A549 (cell line): ENCODE results near the gene DENND5A. TPM values are rescaled to one million over a fixed set of nuclear protein-coding genes. Genes with fewer than 3 reads are reported as not detected.

Experiments
- ATAC-seq, 2 experiments: fragments of 200-7000 bp in 1 of 2; fragments of >200 bp in 1 of 2; cut with Nextera tagmentation in 1 of 2; cut with Tn5 transposase in 1 of 2; 3 replicates each; pipeline versions ENCODE4 v1.8.0 to v1.9.1; 2018 to 2020; ENCODE audit warnings: mild to moderate bottlenecking in 1 of 2, moderate library complexity in 1 of 2
- CTCF ChIA-PET: fragments of 300-600 bp; sonication (Branson Sonifier 250); formaldehyde crosslinking; extraction: SDS; loops from one replicate; lab custom pipeline; 2021; ENCODE audit warnings: antibody characterized with exemption, inconsistent platforms; lab: Yijun Ruan, JAX
- POLR2A ChIA-PET: fragments of 350-600 bp; formaldehyde crosslinking; extraction: SDS; loops from one replicate; lab custom pipeline; 2021; ENCODE audit warnings: antibody characterized with exemption, inconsistent platforms; lab: Yijun Ruan, JAX
- DNase-seq, 2 experiments: peaks; one replicate each; pipeline versions ENCODE4 v3.0.0 to v3.0.0-alpha.2; 2011 to 2016; ENCODE audit warnings: low read depth in 1 of 2, low spot score in 1 of 2
- FAIRE-seq: peaks from 2 replicates; lab custom pipeline; 2011; peaks lifted over from hg19 to GRCh38; lab: Jason Lieb, UNC
- H3K27ac ChIP-seq, 2 experiments: fragments of >200 bp; sonication (Bioruptor Twin); formaldehyde crosslinking; 3 replicates each; pipeline ENCODE4 v1.5.1; 2016 to 2017
- H3K4me1 ChIP-seq: fragments of >200 bp; sonication (Bioruptor Twin); formaldehyde crosslinking; 3 replicates; pipeline ENCODE4 v1.6.1; 2016
- H3K4me2 ChIP-seq: fragments of >200 bp; sonication (Bioruptor Twin); formaldehyde crosslinking; 3 replicates; pipeline ENCODE4 v1.6.1; 2016
- H3K4me3 ChIP-seq: fragments of >200 bp; sonication (Bioruptor Twin); formaldehyde crosslinking; 3 replicates; pipeline ENCODE4 v1.5.1; 2016
- H3K9me3 ChIP-seq: fragments of >200 bp; sonication (Bioruptor Twin); formaldehyde crosslinking; 3 replicates; pipeline ENCODE4 v1.6.1; 2016
- BHLHE40 ChIP-seq: IDR thresholded peaks from 2 replicates; pipeline ENCODE4 v1.6.1; 2012; ENCODE audit warnings: low read depth, low read length, inconsistent platforms
- CBX8 ChIP-seq: fragments of 200-600 bp; sonication (generic); IDR thresholded peaks from 2 replicates; pipeline ENCODE4 v1.6.1; 2016
- EHMT2 ChIP-seq: fragments of 200-600 bp; sonication (generic); IDR thresholded peaks from 2 replicates; pipeline ENCODE4 v1.6.1; 2016; ENCODE audit warnings: antibody characterized with exemption, low read depth, mild to moderate bottlenecking, moderate library complexity
- FOSB ChIP-seq: fragments of 250-450 bp; sonication (Bioruptor Pico); IDR thresholded peaks from 2 replicates; pipeline ENCODE4 v1.5.0; 2020; ENCODE audit warnings: mild to moderate bottlenecking, moderate library complexity
- FOSL2 ChIP-seq, 2 experiments: fragments of 450-650 bp in 1 of 2; fragments of >200 bp in 1 of 2; sonication (Bioruptor Twin) in 1 of 2; formaldehyde crosslinking; IDR thresholded peaks; 2 replicates each; pipeline versions ENCODE4 v1.5.0 to v1.6.1; 2016 to 2020; ENCODE audit warnings: mild to moderate bottlenecking in 1 of 2, moderate library complexity in 1 of 2
- FOXS1 ChIP-seq: fragments of 250-450 bp; sonication (Bioruptor Pico); IDR thresholded peaks from 2 replicates; pipeline ENCODE4 v1.5.0; 2020; ENCODE audit warnings: mild to moderate bottlenecking, moderate library complexity
- GATA3 ChIP-seq: IDR thresholded peaks from 2 replicates; pipeline ENCODE4 v1.6.1; 2012; ENCODE audit warnings: borderline replicate concordance
- HDAC2 ChIP-seq: fragments of 200-600 bp; sonication (generic); IDR thresholded peaks from 2 replicates; pipeline ENCODE4 v1.6.1; 2016
- HOXA7 ChIP-seq: fragments of 250-450 bp; sonication (Bioruptor Pico); IDR thresholded peaks from 2 replicates; pipeline ENCODE4 v1.5.0; 2020; ENCODE audit warnings: mild to moderate bottlenecking, moderate library complexity
- HOXB5 ChIP-seq: fragments of 250-450 bp; sonication (Bioruptor Pico); IDR thresholded peaks from 2 replicates; pipeline ENCODE4 v1.5.0; 2020; ENCODE audit warnings: mild to moderate bottlenecking, moderate library complexity
- KDM5A ChIP-seq: fragments of 200-600 bp; sonication (generic); IDR thresholded peaks from 2 replicates; pipeline ENCODE4 v1.6.1; 2016; ENCODE audit warnings: antibody characterized with exemption, mild to moderate bottlenecking
- MAFK ChIP-seq: fragments of 450-650 bp; IDR thresholded peaks from 2 replicates; pipeline ENCODE4 v1.6.1; 2014; ENCODE audit not compliant: partially characterized antibody
- MAZ ChIP-seq: fragments of 150-350 bp; IDR thresholded peaks from 2 replicates; pipeline ENCODE4 v1.6.1; 2014; ENCODE audit warnings: antibody characterized with exemption, low read depth, low read length, borderline replicate concordance
- MYC ChIP-seq: IDR thresholded peaks from 2 replicates; pipeline ENCODE4 v1.6.1; 2012; ENCODE audit warnings: mild to moderate bottlenecking, inconsistent platforms, low read length, improper control_type of control experiment, borderline replicate concordance
- NFE2L2 ChIP-seq: fragments of 150-350 bp; conservative IDR thresholded peaks from 2 replicates; pipeline ENCODE4 v1.6.1; 2014; ENCODE audit warnings: low read length
- NPAS2 ChIP-seq: fragments of 250-450 bp; sonication (Bioruptor Pico); IDR thresholded peaks from 2 replicates; pipeline ENCODE4 v1.8.0; 2022; ENCODE audit warnings: mild to moderate bottlenecking, moderate library complexity, borderline replicate concordance
- POLR2AphosphoS2 ChIP-seq: conservative IDR thresholded peaks from 2 replicates; pipeline ENCODE4 v1.6.1; 2012; ENCODE audit warnings: low read length, improper control_type of control experiment, inconsistent platforms
- RAD21 ChIP-seq, 2 experiments: fragments of >200 bp in 1 of 2; sonication (Bioruptor Twin) in 1 of 2; formaldehyde crosslinking in 1 of 2; IDR thresholded peaks in 1 of 2; conservative IDR thresholded peaks in 1 of 2; 2 replicates in 1 of 2; 3 replicates in 1 of 2; pipeline ENCODE4 v1.6.1; 2012 to 2018; ENCODE audit warnings: inconsistent platforms in 1 of 2
- RNF2 ChIP-seq: fragments of 200-600 bp; sonication (generic); IDR thresholded peaks from 2 replicates; pipeline ENCODE4 v1.6.1; 2016; ENCODE audit warnings: low read depth, mild to moderate bottlenecking, antibody characterized with exemption, moderate library complexity, borderline replicate concordance
- SMC3 ChIP-seq: fragments of >200 bp; sonication (Bioruptor Twin); formaldehyde crosslinking; IDR thresholded peaks from 3 replicates; pipeline ENCODE4 v1.6.1; 2018; ENCODE audit warnings: inconsistent platforms
- SREBF2 ChIP-seq: fragments of 450-650 bp; IDR thresholded peaks from 2 replicates; pipeline ENCODE4 v1.6.1; 2014; ENCODE audit warnings: mild to moderate bottlenecking, moderate library complexity
- TP53 ChIP-seq: fragments of 250-450 bp; sonication (Bioruptor Pico); IDR thresholded peaks from 2 replicates; pipeline ENCODE4 v1.5.0; 2021; ENCODE audit warnings: mild to moderate bottlenecking, moderate library complexity
- WGBS: methylation state at CpG from one replicate; pipeline ENCODE4 v1.1.6; 2017; ENCODE audit errors: missing lambda C conversion rate; 5-methylcytosine and 5-hydroxymethylcytosine counted together
- polyA plus RNA-seq, 4 experiments: library from polyadenylated mRNA; depleted of rRNA in 3 of 4; stranded (reverse); fragments of >200 nt; fragmentation: RNase III in 1 of 4; extraction: RNeasy Plus Mini Kit Qiagen cat#74134 plus additional on column Dnase treatment in 1 of 4; gene quantifications; 2 replicates in 3 of 4; 3 replicates in 1 of 4; pipeline ENCODE4 v1.2.3, GENCODE V29; 2011 to 2017
- TF ChIP-seq, protein P1 (sequence below): IDR thresholded peaks from 2 replicates; pipeline ENCODE4 v1.6.1; 2012
- TF ChIP-seq, protein P2 (sequence below): fragments of 150-350 bp; IDR thresholded peaks from 2 replicates; pipeline ENCODE4 v1.6.1; 2014; ENCODE audit warnings: low read depth, mild to moderate bottlenecking, low read length
- TF ChIP-seq, protein P3 (sequence below): fragments of 250-450 bp; sonication (Bioruptor Pico); IDR thresholded peaks from 2 replicates; pipeline ENCODE4 v1.5.0; 2020; ENCODE audit warnings: low read depth, mild to moderate bottlenecking, moderate library complexity

DENND5A gene
- polyA plus RNA-seq, 2 of the 4 experiments (the other 2 are of a cell fraction) = 36.6 to 88.7 TPM

DNA sequence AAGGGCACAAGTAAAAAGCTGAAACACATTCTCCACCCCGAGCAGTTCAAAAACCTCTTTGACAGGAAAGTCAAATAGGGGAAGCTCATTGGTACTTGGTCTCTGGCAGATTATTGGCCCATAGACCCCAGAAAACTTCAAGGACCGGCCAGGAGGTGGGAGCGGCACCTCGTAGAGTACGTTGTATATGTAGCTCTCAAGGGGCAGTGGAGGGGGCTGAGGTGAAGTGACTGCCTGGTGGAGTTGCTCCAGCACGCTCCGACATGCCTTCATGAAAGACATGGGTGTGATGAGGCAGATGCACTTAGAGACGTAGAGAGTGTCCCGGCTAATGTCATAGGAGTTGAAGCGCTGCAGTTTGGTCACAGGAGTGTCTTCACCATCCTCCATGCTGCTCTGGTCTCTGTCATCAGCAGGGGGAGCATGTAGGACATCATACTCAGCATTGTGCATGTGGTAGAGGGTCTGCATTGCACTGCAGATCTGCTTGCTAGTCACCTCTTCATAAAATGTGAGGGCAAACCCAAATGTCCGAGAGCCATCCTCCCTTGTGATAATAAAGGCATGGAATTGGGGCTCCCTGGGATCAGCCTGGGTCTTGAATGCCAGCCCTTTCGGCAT, 61.3 kb downstream of the DENND5A start:
- CTCF ChIA-PET = interaction anchor here (0.8 to 1.9 kb wide), 2 partner anchors 15 to 18 kb away, joined by 3 to 5 read pairs; no protein-coding TSS in a partner anchor
- POLR2A ChIA-PET = no interaction called here
- TF ChIP-seq RAD21 (conservative IDR thresholded peaks at IDR 0.05 in 1 of 2, IDR thresholded peaks at IDR 0.05 in 1 of 2) = 0 out of 5 replicates have a peak, but pooled peaks of 1 of the 2 experiments have one; percentile 37
- TF ChIP-seq, protein P1, sequence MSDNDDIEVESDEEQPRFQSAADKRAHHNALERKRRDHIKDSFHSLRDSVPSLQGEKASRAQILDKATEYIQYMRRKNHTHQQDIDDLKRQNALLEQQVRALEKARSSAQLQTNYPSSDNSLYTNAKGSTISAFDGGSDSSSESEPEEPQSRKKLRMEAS = no peak
- peak in 1 of 2 experiments; percentile 14 for DNase-seq
- Histone ChIP-seq H3K4me2 (no peak overlapping the region), H3K4me1 (peaks cover 2% of the 10 kb centered on the region; the same call in 1 of the 3 replicates), H3K27ac (no peak overlapping the region), H3K9me3 (no peaks in the 10 kb centered on the region), H3K4me3 (no peak overlapping the region)
- FAIRE-seq = no peak
- peak; percentile 56 to 71; a peak in 4 of 6 replicates for ATAC-seq
- WGBS = 93% methylated on average over 12 of the region's 12 CpGs

DNA sequence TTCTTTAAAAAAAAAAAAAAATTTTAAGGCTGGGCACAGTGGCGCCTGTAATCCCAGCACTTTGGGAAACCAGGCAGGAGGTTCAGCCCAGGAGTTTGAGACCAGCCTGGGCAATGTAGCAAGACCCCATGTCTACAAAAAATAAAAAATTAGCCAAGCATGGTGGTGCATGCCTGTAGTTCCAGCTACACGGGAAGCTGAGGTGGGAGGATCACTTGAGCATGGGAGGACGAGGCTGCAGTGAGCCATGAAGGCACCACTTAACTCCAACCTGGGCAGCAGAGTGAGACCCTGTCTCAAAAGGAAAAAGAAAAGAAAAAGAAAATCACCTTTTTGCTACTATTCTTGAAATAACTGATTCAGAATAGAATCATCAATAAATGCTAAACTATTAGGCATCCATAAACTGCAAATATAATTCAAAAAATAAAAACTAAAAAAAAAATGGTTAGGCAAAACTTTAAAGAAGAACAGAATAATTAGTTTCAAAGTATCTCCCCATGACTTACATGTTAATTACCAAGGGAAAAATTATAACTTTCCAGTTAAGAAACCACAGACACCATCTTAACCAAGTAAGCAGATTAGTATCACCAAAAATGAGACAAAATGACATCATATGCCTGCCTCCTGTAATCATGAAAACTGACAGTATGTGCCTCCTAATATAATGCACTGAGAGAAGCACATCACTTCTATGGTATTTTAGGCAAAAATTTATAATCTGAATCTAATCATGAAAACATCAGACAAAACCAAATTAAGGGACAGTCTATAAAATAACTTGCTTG, 63.6 kb downstream of the DENND5A start:
- 90% methylated on average over 3 of the region's 3 CpGs for WGBS
- POLR2A ChIA-PET = no interaction called here
- H3K9me3 ChIP-seq = no peaks in the 10 kb centered on the region

DNA sequence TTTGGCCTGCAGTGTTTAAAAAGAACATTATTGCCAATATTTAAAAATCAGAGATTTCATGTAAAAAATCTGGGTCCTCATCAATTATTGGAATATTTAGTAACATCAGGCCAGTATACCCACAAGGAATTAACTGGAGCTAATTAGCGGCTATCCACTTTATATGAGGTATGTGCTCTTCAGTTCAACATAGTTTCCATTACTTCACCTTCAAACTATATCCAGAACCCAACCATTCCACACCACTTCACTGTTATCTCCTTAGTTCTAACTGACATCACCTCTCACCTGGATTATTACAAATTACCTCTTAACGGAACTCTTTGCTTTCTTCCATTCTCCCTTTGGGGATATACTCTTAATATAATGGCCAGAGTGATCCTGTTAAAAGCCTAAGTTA, 64.7 kb downstream of the DENND5A start:
- no peak overlapping the region for H3K4me2 ChIP-seq
- H3K9me3 ChIP-seq = no peaks in the 10 kb centered on the region
- ChIA-PET POLR2A (no interaction called here), CTCF (interaction anchor here (0.6 to 1.0 kb wide), 2 partner anchors 32 to 298 kb away, joined by 3 read pairs; no protein-coding TSS in a partner anchor)
- DNase-seq (no peak), FAIRE-seq (no peak), ATAC-seq (no peak)
- no peaks in the 10 kb centered on the region for H3K4me1 ChIP-seq
- no peak overlapping the region for H3K4me3 ChIP-seq
- no peak overlapping the region for H3K27ac ChIP-seq
- WGBS = 98% methylated on average over 2 of the region's 2 CpGs
- TF ChIP-seq, protein P2, sequence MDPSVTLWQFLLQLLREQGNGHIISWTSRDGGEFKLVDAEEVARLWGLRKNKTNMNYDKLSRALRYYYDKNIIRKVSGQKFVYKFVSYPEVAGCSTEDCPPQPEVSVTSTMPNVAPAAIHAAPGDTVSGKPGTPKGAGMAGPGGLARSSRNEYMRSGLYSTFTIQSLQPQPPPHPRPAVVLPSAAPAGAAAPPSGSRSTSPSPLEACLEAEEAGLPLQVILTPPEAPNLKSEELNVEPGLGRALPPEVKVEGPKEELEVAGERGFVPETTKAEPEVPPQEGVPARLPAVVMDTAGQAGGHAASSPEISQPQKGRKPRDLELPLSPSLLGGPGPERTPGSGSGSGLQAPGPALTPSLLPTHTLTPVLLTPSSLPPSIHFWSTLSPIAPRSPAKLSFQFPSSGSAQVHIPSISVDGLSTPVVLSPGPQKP = no peak
- TF ChIP-seq NPAS2 (no peak), CBX8 (no peak), HOXA7 (CRISPR knock-in tag) (no peak), RNF2 (no peak), MAFK (no peak), FOSL2 (IDR thresholded peaks at IDR 0.05) (no peak), FOSL2 (CRISPR knock-in tag; IDR thresholded peaks at IDR 0.05) (no peak), FOSB (CRISPR knock-in tag) (no peak), NFE2L2 (no peak), HDAC2 (no peak), SREBF2 (no peak), EHMT2 (no peak), MYC (no peak)

More for the DNA sequence above, 63.6 kb downstream of the DENND5A start:
- ATAC-seq = no peak
- CTCF ChIA-PET = interaction anchor here (1.1 kb wide), 1 partner anchor 60 kb away, joined by 3 read pairs; no protein-coding TSS in a partner anchor
- Histone ChIP-seq H3K4me3 (no peak overlapping the region), H3K4me1 (no peaks in the 10 kb centered on the region), H3K27ac (no peak overlapping the region), H3K4me2 (no peak overlapping the region)
- no peak for TF ChIP-seq POLR2AphosphoS2
- no peak for TF ChIP-seq SREBF2
- no peak for TF ChIP-seq FOSB (CRISPR knock-in tag)
- TF ChIP-seq FOXS1 (CRISPR knock-in tag) = no peak
- TF ChIP-seq SMC3 = no peak
- no peak for TF ChIP-seq TP53
- no peak for TF ChIP-seq BHLHE40
- TF ChIP-seq, protein P3, sequence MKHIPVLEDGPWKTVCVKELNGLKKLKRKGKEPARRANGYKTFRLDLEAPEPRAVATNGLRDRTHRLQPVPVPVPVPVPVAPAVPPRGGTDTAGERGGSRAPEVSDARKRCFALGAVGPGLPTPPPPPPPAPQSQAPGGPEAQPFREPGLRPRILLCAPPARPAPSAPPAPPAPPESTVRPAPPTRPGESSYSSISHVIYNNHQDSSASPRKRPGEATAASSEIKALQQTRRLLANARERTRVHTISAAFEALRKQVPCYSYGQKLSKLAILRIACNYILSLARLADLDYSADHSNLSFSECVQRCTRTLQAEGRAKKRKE (CRISPR knock-in tag) = no peak
- no peak for TF ChIP-seq HOXB5
- TF ChIP-seq NPAS2 = no peak
- no peak for TF ChIP-seq NFE2L2
- no peak for TF ChIP-seq GATA3
- TF ChIP-seq KDM5A = no peak
- TF ChIP-seq MAZ = no peak
- FAIRE-seq = no peak
- DNase-seq = no peak
